GM23338 (cell line): ENCODE results near the gene JAG1. TPM values are rescaled to one million over a fixed set of nuclear protein-coding genes. Genes with fewer than 3 reads are reported as not detected.
"Not testable (repeated sequence)": the region's sequence is repeated elsewhere in the genome, so short reads cannot be mapped to it uniquely, and the experiment has no call there.

Source experiments
- ATAC-seq: fragments of 200-7000 bp; cut with Tn5 transposase; 3 replicates; pipeline ENCODE4 v1.9.1; 2020
- DNase-seq: peaks from one replicate; pipeline ENCODE4 v3.0.0-alpha.2; 2015; ENCODE audit warnings: low spot score
- H2AFZ ChIP-seq: fragments of 200-600 bp; sonication (generic); 2 replicates; pipeline ENCODE4 v1.8.0; 2016; ENCODE audit warnings: antibody characterized with exemption, mild to moderate bottlenecking, moderate library complexity
- H3F3A ChIP-seq: fragments of 200-600 bp; sonication (generic); replicated peaks from 2 replicates; pipeline ENCODE4 v1.8.0; 2017; ENCODE audit warnings: antibody characterized with exemption, mixed run types, low read depth
- H3K27ac ChIP-seq: fragments of 200-600 bp; sonication (generic); 2 replicates; pipeline ENCODE4 v1.6.1; 2016; ENCODE audit warnings: low read depth
- H3K27me3 ChIP-seq: fragments of 200-600 bp; sonication (generic); 2 replicates; pipeline ENCODE4 v1.8.0; 2016; ENCODE audit warnings: mild to moderate bottlenecking, mixed run types, moderate library complexity; ENCODE audit not compliant: insufficient read depth
- H3K36me3 ChIP-seq: fragments of 200-600 bp; sonication (generic); 2 replicates; pipeline ENCODE4 v1.8.0; 2016; ENCODE audit warnings: mild to moderate bottlenecking; ENCODE audit not compliant: insufficient read depth
- H3K4me1 ChIP-seq: fragments of 200-600 bp; sonication (generic); 2 replicates; pipeline ENCODE4 v1.8.0; 2016; ENCODE audit warnings: mild to moderate bottlenecking, moderate library complexity; ENCODE audit not compliant: insufficient read depth
- H3K4me2 ChIP-seq: fragments of 200-600 bp; sonication (generic); 2 replicates; pipeline ENCODE4 v1.7.1; 2017; ENCODE audit warnings: mixed run types
- H3K4me3 ChIP-seq: fragments of 200-600 bp; sonication (generic); 2 replicates; pipeline ENCODE4 v1.6.1; 2016; ENCODE audit warnings: mixed run types
- H3K79me2 ChIP-seq: fragments of 200-600 bp; sonication (generic); replicated peaks from 2 replicates; pipeline ENCODE4 v1.8.0; 2017; ENCODE audit warnings: mild to moderate bottlenecking; ENCODE audit not compliant: insufficient read depth
- H3K9me2 ChIP-seq: fragments of 200-600 bp; sonication (generic); 2 replicates; pipeline ENCODE4 v1.8.0; 2017; ENCODE audit not compliant: insufficient read depth
- H4K20me1 ChIP-seq: fragments of 200-600 bp; sonication (generic); replicated peaks from 2 replicates; pipeline ENCODE4 v1.8.0; 2017; ENCODE audit warnings: mild to moderate bottlenecking; ENCODE audit not compliant: insufficient read depth
- H3K27ac Mint-ChIP-seq: 2 replicates; pipeline ENCODE4 v1.8.0; 2020; ENCODE audit warnings: inconsistent platforms, mild to moderate bottlenecking, moderate library complexity, mixed read lengths
- H3K27me3 Mint-ChIP-seq: 3 replicates; pipeline ENCODE4 v1.8.0; 2022; ENCODE audit warnings: low read depth, mild to moderate bottlenecking, moderate library complexity, mixed read lengths, inconsistent platforms; ENCODE audit not compliant: insufficient read depth, poor library complexity
- H3K36me3 Mint-ChIP-seq: 3 replicates; pipeline ENCODE4 v1.8.0; 2021; ENCODE audit warnings: low read depth, mild to moderate bottlenecking, inconsistent platforms, moderate library complexity, mixed read lengths
- H3K4me1 Mint-ChIP-seq: 3 replicates; pipeline ENCODE4 v1.8.0; 2020; ENCODE audit warnings: mild to moderate bottlenecking, inconsistent platforms, mixed read lengths
- H3K4me3 Mint-ChIP-seq: 3 replicates; pipeline ENCODE4 v1.8.0; 2021; ENCODE audit warnings: moderate library complexity, mild to moderate bottlenecking, inconsistent platforms, mixed read lengths
- H3K9me3 Mint-ChIP-seq: 3 replicates; pipeline ENCODE4 v1.8.0; 2020; ENCODE audit warnings: moderate library complexity, mild to moderate bottlenecking, inconsistent platforms, mixed read lengths
- CREB1 ChIP-seq: fragments of 250-450 bp; sonication (Bioruptor Pico); IDR thresholded peaks from 2 replicates; pipeline ENCODE4 v1.5.0; 2020; ENCODE audit warnings: low read depth, mild to moderate bottlenecking, moderate library complexity
- CTCF ChIP-seq, 2 experiments: fragments of 200-600 bp in 1 of 2; sonication (generic) in 1 of 2; conservative IDR thresholded peaks; 2 replicates each; pipeline versions ENCODE4 v1.5.1 to v1.6.1; 2016 to 2017; ENCODE audit warnings: antibody characterized with exemption in 2 of 2, low read depth in 2 of 2, mild to moderate bottlenecking in 2 of 2, moderate library complexity in 1 of 2
- ETS1 ChIP-seq: IDR thresholded peaks from 2 replicates; pipeline ENCODE4 v1.6.1; 2016; ENCODE audit warnings: antibody characterized with exemption
- EZH2phosphoT487 ChIP-seq: fragments of 200-600 bp; sonication (generic); IDR thresholded peaks from one replicate; pipeline ENCODE4 v1.8.1; 2018; ENCODE audit warnings: antibody characterized with exemption; ENCODE audit not compliant: unreplicated experiment
- POLR2AphosphoS5 ChIP-seq: IDR thresholded peaks from 2 replicates; pipeline ENCODE4 v1.6.1; 2016; ENCODE audit warnings: antibody characterized with exemption, low read depth
- REST ChIP-seq: IDR thresholded peaks from one replicate; pipeline ENCODE4 v1.6.1; 2018; ENCODE audit warnings: antibody characterized with exemption; ENCODE audit not compliant: unreplicated experiment
- STAT1 ChIP-seq: IDR thresholded peaks from one replicate; pipeline ENCODE4 v1.6.1; 2016; ENCODE audit warnings: antibody characterized with exemption; ENCODE audit not compliant: unreplicated experiment
- ZNF462 ChIP-seq: fragments of 250-450 bp; sonication (Bioruptor Pico); IDR thresholded peaks from 2 replicates; pipeline ENCODE4 v1.5.0; 2020; ENCODE audit warnings: mild to moderate bottlenecking, moderate library complexity
- polyA plus RNA-seq: library from polyadenylated mRNA; unstranded; fragments of >200 nt; fragmentation: Nextera tagmentation; extraction: Ambion mirVana; gene quantifications from 2 replicates; pipeline ENCODE4 v1.2.1, GENCODE V29; 2016
- total RNA-seq: library from RNA; depleted of rRNA; stranded (reverse); fragments of >200 nt; shearing (Covaris generic); gene quantifications from 2 replicates; pipeline ENCODE4 v1.2.3, GENCODE V29; 2014

The JAG1 gene
- total and polyA plus RNA-seq, 2 experiments from 2014 or later: 9.7 to 46.5 TPM

GRCh38 chr20:10613911-10614310, 59.9 kb downstream of the JAG1 start:
- no peaks in the 10 kb centered on the region for H3K9me3 Mint-ChIP-seq
- Histone ChIP-seq H3K4me1 (peaks cover 13% of the 10 kb centered on the region), H3K27me3 (peaks cover 10% of the 10 kb centered on the region; the same call in 1 of the 2 replicates), H2AFZ (no peak overlapping the region), H3K79me2 (no peaks in the 10 kb centered on the region), H3K36me3 (no peaks in the 10 kb centered on the region), H4K20me1 (no peaks in the 10 kb centered on the region; the same call in 1 of the 2 replicates), H3F3A (no peaks in the 10 kb centered on the region), H3K4me2 (no peak overlapping the region), H3K9me2 (peaks cover 7% of the 10 kb centered on the region; the same call in 1 of the 2 replicates), H3K27ac (no peak overlapping the region), H3K4me3 (no peak overlapping the region)
- peaks cover 4% of the 10 kb centered on the region; the same call in 2 of the 3 replicates for H3K36me3 Mint-ChIP-seq
- ATAC-seq: no peak
- H3K27me3 Mint-ChIP-seq: no peaks in the 10 kb centered on the region
- no peak overlapping the region for H3K4me3 Mint-ChIP-seq
- DNase-seq: no peak
- TF ChIP-seq POLR2AphosphoS5 (no peak), EZH2phosphoT487 (no peak), ZNF462 (CRISPR knock-in tag) (no peak), CREB1 (no peak), REST (no peak), STAT1 (no peak), CTCF (conservative IDR thresholded peaks at IDR 0.05; ENCODE audit: low read depth in 2 of 2) (peak in 1 of 2 experiments; percentile 28; a peak in 2 of 4 replicates), ETS1 (no peak)
- peaks cover 19% of the 10 kb centered on the region for H3K4me1 Mint-ChIP-seq
- no peak overlapping the region for H3K27ac Mint-ChIP-seq

GRCh38 chr20:10613426-10613825, 60.4 kb downstream of the JAG1 start:
- peaks cover 11% of the 10 kb centered on the region for H3K4me1 ChIP-seq
- ATAC-seq, H3K4me3 Mint-ChIP-seq, H3K27me3 ChIP-seq, H3K9me2 ChIP-seq, H3K4me2 ChIP-seq, H3K27me3 Mint-ChIP-seq, H2AFZ ChIP-seq, H3K27ac ChIP-seq, H4K20me1 ChIP-seq, DNase-seq, H3F3A ChIP-seq, H3K4me3 ChIP-seq, H3K36me3 ChIP-seq, H3K9me3 Mint-ChIP-seq, H3K27ac Mint-ChIP-seq, H3K79me2 ChIP-seq, H3K36me3 Mint-ChIP-seq: not testable (repeated sequence)
- peaks cover 14% of the 10 kb centered on the region for H3K4me1 Mint-ChIP-seq
